GM21390 (cell line): ENCODE results near the gene NUDT2.
A peak's percentile ranks its signal among the peaks of the same experiment; 100 is the strongest.

Experiments used
- ATAC-seq: cut with Tn5 transposase; IDR thresholded peaks from one replicate; pipeline ENCODE4 v1.9.1; 2021; ENCODE audit not compliant: unreplicated experiment

Gene NUDT2

DNA sequence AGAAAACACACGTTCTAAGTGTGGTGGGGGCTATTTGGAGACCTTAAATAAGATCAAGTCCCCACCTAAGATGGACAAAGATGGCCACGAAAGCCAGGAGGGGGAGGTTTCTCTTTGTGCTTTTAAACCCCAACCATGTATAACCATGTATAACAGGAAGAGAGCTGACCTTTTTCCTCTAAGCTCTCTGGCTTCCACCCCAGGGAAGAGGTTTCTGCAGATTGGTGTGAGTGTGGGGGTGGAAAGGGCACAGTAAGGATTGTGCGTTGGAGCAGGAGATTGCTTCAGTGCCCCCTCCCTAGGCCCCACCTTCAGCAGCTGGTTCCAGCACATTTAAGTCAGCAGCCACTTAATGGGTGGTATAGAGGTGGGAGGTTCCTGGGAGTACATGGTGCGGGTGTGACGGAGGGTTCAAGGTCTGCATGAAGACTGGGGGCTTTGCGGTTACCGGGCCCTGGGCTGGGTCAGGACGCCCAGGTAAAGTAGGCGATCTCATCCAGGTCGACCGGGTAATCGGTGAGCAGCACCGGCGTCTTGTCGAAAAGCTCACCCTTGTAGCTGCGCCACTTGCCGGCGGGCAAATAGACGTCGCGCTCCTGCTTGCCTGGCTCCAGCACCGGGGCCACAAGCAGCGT lies 41.1 kb downstream of the NUDT2 start:
- ATAC-seq: no peak

DNA sequence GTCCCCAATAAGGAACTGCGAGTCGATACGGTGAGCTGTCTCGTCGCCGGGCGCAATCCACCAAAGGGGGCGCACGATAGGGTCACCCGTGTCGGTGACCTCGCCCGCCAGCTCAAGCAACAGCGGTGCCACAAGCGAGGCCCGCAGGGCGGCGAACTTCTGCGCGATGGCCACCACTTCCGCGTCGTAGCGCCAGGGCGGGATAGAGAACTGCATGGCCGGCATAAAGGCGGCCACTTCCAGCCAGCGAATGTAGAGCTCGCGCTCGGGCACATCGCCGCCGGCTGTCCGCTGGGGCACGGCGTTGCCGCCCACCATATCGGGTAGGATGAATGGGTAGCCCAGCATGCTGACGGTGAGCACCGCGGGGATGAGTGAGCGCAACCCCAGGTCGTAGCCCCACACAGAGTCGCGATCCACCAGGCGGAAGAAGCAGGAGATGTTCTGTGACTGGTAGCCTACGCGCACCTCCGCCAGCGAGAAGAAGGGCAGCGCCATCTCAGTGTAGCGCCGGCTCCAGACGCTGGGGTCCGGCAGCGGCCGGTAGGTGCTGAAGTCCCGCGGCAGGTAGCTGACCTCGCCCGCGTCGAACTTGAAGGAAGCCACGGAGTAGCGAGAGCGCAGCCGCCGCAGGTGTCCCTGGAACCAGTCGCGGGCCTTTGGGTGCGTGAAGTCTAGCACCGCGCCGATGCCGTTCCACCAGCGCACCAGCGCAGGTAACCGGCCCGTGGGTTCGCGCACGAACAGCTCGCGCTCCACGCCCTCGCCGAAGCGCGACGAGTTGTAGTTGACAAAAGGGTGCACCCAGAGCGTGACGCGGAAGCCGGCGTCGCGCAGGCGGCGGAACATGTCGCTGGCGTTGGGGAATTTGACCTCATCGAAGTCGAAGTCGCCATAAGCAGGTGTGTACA lies 41.9 kb downstream of the NUDT2 start:
- no peak for ATAC-seq

DNA sequence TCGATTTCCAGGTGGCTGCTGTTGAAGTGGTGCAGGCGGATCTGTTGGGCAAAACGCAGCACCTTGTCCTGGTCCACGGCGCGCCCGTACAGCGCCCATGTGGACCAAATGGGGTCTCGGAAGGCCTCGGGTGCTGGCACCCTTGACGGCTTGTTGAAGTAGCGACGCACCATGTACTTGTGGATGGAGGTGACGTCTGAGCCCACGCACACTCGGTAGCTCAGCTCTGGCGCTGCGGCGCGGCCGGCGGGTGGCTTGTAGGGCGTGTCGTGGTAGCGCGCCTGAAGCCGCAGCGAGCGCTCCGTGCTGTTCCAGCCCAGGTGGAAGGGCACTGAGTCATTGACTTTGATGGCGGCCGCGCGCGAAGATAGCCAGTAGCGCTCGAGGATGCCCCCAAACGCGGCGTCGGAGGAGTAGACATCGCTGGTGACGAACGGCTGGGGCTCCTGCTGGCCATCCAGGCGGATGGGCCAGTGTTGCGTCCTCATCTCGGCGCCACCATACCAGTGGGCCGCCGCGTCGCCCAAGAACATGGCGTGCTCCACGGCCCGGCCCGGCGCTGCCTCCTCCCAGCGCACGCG lies 42.6 kb downstream of the NUDT2 start:
- ATAC-seq: no peak

DNA sequence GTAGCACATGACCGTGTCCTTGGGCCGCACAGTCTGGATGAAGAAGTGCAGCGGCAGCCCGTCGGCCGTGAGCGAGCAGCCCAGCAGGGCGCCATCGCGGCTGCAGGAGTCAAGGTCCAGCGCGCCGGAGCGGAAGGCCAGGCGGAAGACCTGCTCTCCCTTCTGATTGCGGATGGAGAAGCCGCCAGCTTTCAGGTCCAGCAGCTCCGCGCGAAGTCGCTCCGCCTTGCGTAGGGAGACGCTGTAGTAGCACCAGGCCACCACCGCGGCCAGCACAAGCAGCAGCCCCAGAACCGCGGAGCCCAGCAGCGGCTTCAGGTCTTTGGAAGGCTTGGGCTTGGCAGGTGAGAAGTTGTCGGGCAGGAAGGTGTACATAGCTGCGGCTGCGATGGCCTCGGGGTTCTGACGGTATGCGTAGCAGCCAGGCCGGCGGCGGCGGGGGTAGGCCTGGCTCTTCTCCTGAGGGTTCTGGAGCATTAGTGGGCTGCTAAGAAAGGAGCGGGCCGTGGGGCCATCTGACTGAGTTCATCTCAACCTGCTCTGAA lies 43.2 kb downstream of the NUDT2 start:
- no peak for ATAC-seq

DNA sequence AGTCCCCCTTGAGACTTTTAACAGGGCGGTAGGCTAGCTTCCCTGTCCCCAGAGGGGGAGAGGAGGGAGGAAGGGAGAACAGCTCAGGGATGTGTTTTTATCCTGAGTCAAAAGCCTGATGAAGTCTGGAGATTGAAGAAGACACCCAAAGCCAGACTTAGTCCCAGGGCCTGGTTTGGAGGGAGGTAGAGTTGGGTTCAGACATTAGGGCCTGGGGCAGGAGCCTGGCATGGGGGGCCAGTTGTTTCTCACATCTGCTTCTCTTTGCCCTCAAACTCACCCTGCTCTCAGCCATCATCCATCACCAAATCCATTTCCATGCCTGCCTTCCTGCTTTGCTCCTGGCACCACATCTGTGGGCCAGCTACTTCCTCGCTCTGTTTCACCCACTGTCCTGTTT lies 44.4 kb downstream of the NUDT2 start:
- ATAC-seq: no peak

DNA sequence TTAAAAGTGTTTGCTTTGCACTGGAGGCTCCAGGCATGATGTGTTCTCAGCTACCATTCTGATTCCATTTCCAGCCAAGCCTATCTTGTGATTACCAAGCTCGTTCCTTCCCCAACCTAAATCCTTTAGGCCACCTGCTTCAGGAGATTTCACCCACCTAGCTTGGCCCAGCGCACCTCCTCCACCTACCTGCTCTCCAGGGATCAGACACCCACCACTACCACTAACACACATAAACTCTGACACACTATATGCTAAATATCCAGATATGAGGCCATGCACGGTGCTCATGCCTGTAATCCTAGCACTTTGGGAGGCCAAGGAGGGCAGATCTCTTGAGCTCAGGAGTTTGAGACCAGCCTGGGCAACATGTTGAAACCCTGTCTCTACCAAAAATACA lies 45.0 kb downstream of the NUDT2 start:
- ATAC-seq: no peak

DNA sequence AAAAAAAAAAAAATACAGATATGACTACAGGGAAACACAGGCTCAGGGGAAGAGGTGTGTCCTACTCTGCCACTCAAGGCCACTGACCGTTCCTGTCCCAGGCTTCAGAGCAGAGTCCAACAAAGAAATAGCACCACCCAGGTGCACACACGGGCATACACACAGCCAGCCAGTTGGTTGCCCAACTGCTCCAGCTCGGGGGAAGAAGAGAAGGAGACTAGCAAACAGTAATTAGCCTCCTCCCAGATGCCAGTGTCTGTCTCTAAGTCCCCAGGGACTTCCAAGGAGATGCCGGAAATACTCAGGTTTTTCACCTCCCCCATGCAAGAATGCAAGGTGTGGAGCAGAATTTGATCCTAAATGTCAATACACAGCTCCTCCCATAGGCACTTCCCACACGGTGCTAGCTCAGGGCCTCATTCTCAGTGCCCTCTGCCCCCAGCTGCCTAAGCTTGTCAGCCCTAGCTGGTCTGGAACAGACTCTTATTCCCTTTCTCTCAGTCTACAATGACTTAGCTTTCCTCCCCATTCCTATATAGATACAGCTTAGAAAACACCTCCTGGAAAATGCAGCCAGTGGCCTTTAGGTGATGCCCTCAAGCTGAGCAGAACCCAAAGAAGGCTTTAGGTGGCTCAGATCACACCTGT lies 45.7 kb downstream of the NUDT2 start:
- ATAC-seq: no peak

DNA sequence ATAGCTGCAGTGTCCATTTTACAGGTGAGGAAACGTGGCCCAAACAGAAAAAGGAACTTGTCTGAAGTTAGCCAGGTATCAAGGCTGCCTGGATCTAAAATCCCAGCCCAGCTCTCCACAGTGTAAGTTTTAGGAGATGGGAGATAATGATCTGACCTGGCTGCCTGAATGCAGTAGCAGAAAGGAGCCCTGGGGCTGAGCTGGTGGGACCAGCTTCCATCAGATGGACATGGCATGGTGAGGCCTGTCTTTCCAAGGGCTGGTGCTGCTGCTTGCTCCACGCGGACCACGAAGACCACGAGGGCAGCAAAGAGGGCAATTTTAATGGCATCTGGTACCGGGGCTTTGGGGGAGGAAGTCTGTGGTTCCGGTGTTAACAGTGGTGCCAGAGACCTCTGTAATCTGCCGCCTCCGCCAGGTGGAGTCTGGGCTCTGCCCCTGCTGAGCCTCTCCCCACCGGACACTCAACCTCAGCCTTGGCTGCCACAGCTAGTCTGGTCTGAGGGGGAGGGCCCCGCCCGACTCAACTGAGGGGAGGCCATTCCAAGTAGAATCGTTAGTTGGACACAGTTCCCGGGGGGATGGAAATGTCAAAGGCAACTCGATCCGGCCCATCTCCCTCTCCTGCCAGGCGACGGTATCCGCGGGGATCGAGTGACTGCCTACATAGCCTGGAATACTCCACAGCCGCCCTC lies 46.7 kb downstream of the NUDT2 start:
- ATAC-seq: no peak

DNA sequence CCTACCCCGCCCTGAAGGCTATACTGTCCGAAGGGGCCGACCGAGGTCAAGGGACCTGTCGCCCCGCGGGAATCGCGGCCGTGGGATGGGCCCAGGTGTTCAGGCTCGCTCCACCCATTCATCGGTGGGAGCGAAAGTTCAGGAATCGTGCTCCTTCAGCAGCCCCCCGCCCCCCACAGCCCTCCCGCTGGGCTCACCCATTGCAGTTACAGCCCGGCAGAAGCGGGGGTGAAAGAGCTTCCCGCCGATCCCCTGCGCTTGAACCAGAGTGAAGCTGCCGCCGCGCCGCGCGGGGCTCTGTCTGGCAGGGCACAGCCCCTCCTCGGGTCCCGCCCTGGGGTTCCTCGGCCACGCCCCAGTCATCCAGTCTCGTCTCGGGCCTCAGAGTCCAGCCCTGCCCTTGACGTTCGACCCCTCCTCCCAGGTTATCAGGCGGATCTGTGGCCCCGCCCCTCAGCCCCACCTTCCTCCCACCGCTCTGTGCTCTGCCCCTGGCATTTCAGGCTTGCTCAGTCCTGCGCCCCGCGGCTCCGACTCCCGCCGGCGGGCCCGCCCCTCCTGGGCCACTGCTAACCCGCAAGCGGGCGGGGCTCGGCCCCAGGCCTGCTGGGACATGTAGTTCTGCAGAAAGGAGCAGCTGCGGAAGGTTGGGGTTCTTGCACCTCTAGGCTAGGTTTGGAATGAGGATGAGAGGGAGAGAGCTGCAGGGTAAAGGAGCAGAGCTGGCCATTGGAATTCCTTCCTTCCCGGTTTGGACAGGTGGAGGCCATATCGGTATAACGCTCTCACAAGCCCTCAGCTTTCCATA lies 47.4 kb downstream of the NUDT2 start, which contains the start of gene MYORG:
TSS of gene MYORG (minus strand) at position 303 of the 808 bp plus-strand sequence. CDS start 3,955 bp downstream, outside the sequence.
- ATAC-seq: peak; percentile 82

DNA sequence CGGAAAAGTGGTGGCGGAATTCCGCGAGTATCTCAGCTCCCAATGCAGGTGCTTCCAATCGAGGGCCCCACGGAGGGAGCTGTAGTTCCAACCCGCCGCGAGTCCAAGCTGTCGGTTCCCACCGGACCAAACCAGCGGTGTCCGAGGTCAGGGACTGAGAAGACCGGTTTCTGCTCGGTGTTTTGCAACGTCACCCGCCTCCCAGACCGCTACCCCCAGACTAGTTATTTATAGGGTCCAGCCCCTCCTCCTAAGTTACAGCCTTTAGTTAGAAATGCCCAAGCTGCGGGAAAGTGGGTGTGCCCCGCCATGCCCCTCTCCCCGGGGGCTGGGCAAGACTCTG lies 48.0 kb downstream of the NUDT2 start:
- ATAC-seq: no peak

DNA sequence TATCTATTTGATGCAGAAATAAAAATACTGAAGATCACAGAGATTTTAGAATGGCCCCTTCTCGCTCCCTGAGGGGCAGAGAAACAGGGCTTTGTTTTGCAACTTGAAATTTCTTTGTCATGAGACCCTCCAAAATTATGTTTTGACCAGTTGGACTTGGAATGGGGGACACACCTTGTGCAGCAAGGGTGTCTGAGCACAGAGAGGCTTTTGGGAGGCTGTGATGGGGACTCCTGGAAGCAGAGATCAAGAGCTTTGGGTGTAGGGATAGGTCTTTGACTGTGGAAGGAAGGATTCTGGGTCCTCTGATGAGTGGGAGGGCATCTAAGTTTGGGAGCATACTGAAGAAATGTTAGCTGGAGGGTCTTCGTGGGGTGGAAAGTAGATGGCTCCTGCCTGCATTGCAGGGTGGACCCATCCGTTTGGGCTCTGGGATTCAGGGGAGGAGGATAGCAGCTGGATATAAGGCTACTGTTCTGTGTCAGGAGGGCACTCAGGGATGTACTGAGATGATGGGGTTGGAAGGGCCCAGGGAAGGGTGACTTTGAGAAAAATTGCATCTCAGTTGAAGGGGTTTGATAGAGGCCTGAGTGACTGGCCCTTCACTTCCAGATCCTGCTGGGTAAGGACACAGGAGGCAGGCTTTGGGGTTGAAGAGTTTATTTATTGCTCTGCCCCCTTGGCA lies 49.1 kb downstream of the NUDT2 start:
- ATAC-seq: no peak

DNA sequence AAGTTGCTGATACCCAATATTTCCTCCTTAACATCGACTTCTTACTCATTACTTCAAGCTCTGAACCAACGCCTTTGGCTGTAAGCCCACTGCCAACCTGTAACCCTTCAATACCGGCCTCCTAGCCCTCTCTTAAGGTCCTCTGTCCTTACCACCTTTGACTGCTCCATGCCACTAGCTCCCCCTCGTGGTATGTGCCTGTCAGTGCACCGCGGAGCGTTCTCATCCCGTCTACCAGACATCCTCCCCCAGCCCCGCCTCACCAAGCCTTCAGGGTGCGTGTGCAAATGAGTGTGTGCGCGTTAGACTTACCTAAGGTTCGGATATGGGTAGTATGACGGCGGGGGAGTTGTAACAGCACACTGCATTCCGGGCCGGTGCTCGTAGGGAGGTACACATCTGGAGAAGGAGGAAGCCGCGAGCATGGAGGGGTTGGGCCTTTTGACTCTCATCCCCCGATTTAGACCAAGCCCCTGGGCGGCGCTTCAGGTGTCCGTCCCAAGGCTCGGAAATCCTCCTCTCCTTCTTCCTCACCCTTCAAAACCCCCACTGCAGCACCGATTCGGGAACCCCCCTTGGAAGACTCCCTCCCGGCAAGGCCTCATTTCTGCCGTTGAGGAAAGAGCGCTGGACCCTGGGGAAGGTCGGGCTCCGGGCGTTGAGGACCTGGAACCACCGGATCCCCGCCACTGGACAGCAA lies 50.1 kb downstream of the NUDT2 start:
- peak; percentile 34 for ATAC-seq

DNA sequence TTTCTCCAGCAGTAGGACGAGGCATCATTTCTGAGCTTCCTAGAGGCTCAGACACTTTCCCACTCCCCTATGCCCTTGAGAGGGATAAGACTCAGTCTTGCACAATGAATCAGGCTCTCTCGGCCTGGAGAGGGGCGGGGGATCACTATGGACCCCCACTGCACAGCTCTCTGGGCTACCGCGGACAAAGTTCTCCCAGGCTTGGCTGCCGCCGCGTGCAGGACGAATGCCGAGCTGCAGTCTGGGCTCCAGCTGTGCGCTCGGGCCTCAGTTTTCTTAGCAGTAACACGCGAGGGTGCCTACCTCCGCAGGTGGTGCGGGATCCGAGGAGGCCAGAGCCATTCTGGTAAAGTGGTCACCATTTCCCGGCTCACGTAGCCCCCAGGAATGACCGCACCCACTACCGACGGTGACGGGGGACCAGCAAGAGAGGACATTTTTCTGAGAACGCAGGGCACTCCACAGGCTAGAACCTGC lies 50.7 kb downstream of the NUDT2 start:
- ATAC-seq: no peak

DNA sequence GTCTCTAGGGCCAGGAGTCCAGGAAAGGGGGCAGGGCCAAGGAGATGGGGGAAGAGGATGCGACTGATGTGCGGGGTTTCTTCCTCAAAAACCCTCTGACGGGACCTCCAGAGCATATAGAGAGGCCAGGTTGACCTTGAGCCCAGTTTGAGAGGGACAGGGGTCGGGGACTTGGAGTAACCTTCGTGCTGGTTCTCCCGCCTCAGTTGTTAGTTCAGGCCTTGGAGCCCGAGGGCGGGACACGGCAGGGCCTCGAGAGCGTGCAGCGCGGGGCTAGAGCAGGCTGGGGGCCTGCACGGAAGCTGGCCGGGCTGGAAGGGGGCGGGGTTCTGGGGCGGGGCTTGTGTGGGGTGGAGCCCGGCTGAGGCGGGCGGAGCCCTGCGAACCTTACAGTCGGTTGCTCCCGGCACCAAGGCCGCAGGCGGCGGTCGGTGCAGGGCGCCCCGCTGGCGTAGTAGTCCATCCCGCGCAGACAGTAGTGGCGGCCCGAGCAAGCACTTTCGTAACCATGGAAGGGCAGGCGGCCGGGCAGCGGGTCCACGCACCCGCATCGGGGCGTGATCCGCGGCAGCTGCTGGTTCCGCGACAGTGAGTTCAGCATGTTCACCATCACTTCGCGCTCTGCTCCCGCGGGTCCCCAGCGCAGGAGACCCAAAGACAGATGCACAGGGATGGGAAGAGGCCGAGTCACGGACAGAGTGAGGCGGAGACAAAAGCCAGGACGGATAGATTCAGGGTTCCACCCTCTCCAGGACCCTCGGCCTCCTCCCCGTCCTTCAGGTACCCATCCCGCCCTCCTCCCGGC lies 51.3 kb downstream of the NUDT2 start:
- ATAC-seq: peak; percentile 39

DNA sequence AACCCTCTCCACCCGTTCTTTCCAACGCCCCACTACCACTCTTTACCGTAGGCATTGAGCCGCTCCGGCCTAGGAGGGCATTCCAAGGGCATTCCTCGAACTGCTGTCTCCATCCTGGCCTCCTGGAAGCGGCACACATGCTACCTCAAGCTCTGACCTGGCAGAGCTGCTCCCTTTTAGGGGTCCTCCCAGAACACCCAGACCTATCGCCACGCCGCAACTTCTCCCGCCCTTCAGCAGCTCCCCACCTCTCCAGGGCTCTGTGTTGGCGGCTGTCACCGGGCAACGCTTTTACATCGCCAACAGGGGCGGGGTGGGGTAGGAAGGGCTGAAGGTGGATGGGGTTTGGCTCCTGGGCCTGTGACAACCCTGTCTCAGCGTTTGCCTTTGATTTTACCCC lies 52.0 kb downstream of the NUDT2 start:
- no peak for ATAC-seq

DNA sequence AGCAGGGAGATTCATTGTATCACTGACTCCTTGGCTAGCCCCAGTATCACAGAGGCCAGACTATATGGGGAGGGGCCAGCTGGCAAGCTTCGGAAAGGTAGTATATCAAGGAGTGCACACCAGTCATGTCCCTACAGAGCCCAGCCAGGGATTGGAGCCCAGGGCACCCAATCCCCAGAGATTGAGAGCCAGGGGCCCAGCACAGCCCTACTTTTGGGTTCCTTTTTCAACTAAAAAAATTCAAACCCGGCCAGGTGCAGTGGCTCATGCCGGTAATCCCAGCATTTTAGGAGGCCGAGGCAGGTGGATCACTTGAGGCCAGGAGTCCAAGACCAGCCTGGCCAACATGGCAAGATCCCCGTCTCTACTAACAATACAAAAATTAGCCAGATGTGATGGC lies 52.7 kb downstream of the NUDT2 start:
- no peak for ATAC-seq

DNA sequence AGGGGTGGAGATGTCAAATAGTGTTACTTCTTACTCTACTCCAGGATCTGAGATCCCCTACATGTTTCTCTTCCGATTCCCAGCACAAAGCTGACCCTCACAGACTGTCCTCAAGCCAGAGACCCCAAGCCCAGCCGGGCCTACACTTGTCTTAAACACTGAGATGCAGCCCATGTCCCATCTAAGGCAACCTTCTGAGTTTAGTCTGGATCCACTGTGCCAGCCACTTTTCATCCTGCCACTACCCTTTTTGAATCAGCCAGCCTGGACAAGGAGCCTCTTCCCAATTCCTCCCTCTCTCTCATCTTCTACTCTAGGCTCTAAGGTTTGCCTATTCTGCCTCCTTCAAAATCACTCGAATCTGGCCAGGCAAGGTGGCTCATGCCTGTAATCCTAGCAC lies 53.5 kb downstream of the NUDT2 start:
- ATAC-seq: no peak

DNA sequence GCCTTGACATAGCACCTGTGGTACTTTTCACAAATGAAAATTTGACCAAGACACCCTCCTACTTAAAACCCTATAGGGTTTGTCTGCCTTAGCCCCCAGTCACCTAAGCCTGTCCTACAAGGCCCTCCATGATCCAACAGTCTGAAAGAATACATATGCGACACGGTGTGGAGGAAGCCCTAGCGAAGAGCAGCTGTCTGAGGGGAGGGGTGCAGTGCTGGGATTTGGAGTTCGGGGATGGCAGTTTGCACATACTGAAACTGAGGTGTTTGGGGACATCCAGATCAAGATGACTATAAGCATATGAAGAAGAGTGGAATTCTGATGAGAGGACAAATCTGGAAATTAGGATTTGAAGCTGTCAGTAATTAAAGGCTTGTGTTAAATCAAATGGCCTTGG lies 54.5 kb downstream of the NUDT2 start:
- ATAC-seq: no peak
